ENCODE data around the gene ENTR1.

Gene ENTR1

GRCh38 chr9:136374183-136374575 is 36.2 kb downstream of the ENTR1 start:
- no peak for DNase-seq

- DNase-seq = no peak
These were observed 36.9 kb downstream of the ENTR1 start, which contains the start of gene CARD9 for GRCh38 chr9:136373300-136374182. Gene CARD9, minus strand, starts transcription at chr9:136373669. Its CDS starts 1,591 bp downstream, at chr9:136372078.

DNA sequence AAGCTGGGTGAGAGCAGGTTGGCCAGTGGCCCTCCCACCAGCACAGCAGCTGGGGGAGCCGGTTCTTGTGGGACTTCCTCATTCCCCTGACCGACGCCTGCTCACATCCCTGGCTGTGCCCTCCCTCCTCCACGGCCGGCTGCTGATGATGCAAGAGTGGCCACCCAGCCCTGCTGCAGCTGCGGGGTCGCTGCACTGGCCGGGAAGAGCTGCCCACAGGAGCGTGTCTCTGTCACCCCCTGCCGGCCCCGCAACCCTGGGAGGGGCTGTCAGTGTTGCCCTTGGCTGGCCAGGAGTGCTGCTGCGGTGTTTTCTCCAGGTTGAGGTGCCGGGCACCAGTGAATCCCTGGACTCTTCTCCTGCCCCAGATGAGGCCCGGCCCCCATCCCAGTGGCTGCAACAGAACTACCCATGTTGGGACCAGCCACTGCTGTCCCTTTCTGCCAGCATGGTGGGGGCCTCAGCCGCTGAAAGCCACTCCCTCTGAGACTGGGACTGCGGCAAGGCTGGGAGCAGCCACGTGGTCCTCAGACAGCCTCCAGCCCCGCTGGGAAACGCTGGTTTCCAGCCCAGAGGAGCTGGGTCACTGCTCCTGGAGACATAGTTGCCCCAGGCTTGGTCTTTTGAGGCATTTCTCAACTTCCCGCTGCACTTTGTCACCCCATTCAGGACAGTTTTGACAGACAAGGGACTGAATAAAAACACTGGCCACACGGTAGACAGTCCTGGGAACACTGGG is 37.7 kb downstream of the ENTR1 start:
- no peak for DNase-seq

- DNase-seq = no peak
These were observed 38.4 kb downstream of the ENTR1 start for GRCh38 chr9:136372006-136372405.

- DNase-seq = no peak
These were observed 38.9 kb downstream of the ENTR1 start for GRCh38 chr9:136371533-136371880.

- no peak for DNase-seq
These were observed 39.5 kb downstream of the ENTR1 start for GRCh38 chr9:136370687-136371532.

DNA sequence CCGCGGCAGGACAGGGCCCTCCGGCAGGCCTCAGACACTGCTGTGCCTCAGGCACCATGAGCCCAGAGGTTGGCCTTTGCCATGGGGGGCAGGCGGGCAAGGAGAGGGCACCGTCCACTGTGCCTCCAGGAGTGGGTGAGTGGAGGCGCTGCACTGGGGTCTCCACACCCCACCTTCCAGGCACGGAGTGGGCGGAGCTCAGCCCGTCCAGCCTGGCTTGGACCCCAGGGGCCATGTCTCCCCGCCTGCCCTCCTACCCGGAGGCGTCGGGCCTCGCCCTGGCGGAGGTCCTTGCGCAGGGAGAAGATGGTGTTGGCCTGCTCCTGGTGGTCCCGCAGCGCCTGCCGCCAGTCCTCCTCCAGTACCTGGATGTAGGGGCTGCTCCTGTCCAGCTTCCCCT is 40.4 kb downstream of the ENTR1 start:
- no peak for DNase-seq

- no peak for DNase-seq
These were observed 42.2 kb downstream of the ENTR1 start for GRCh38 chr9:136368190-136368589.

DNA sequence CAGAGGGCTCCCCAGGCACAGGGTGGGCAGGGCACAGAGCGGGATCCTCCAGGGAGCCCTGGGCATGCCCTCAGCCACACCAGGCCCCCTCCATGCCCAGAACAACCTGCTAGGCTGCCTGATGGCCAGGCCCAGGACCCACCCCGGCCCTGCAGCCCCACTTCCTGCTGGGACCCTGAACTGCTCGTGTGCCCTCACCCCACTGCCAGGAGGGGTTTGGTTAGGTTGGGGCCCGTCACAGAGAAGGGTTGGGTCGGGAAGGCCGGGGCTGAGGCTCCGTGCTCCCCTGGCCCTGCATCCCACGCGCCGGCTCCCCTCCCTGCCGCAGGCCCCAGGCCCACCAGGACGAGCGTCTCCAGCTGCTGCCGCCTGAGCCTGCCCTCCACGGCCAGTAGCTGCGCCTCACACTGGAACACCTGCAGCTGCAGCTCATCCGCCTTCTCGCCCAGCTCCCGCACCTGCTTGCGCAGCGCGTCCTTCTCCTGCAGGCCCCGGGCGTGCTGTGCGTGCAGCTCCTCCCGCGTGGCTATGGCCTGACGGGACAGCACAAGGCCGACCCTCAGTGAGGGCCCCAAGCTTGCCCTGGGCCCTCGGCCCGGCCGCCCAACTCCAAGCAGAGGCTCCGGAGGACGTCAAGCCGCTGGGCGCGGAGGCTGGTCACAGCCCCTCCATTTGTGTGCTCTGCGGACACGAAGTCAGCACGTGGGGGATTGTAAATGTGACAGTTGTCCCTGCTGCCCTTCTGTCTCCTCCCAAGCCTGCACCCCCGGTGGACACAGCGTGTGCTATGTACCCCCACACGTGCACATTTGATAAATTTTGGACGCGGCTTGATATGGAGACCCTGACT is 42.9 kb downstream of the ENTR1 start:
- DNase-seq = no peak

DNA sequence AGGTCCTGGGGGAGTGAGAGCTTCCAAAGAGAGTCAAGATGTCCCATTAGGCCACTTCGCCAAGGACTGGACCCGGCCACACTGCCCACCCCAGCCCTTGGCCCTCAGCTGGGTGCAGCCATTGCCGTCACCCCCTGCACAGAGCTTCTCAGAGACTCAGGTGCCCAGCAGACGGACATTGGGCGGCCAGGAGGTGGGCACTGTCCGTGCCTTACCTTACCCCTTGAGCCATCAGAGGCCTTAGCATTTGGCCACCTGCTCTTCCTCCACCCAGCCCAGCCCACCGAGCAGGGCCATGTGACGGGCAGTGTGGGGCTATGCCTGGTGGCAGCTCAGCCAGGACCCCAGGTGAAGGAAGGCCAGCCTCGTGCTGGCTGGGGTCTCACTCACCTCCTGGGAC is 43.6 kb downstream of the ENTR1 start:
- DNase-seq = no peak

- DNase-seq = no peak
These were observed 44.6 kb downstream of the ENTR1 start for GRCh38 chr9:136365775-136366222.

GRCh38 chr9:136364942-136365774 is 45.3 kb downstream of the ENTR1 start:
- no peak for DNase-seq

GRCh38 chr9:136363949-136364748 is 46.3 kb downstream of the ENTR1 start:
- no peak for DNase-seq

DNA sequence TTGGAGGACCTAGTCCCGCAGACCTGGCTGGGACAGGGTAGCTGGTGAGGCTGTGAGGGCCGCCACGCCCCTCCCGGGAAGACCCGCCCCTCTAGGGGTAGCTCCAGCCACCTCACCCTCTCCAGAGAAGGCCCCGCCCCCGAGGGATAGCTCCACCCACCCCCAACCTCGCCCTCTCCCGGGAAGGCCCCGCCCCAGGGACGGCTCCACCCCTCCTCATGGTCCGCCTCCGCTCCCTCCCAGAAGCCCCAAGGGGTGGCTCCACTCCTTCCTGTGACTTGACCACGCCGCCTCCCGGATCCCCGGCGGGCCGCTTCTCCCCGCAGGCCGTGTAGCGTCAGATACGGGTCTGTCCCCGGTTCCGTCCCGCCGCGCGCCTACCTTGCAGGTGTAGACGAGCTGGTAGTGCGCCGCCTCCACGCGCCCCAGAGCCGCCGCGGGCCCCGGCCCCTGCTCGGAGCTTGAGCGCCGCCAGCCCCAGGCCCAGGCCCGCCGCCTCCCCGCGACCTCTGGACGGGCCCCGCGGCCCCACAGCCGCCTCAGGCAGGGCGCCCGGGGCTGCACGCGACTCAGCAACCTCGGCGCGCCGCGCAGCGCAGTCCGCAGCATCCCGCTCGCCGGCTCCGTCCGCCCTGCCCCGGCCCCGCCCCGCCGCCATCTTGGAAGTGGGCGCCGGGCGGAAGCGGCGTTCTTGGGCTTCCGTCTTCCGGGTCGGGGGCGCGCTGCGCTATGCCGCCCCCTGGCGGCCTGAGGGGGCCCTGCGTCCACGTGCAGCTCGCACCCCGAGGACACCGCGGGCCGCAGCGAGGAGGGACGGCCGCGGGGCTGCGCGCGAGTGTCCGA is 47.1 kb downstream of the ENTR1 start, which contains the start of gene DNLZ:
Gene DNLZ (minus strand): TSS at position 639 of the 843 bp plus-strand sequence. CDS start 30 bp downstream, at position 609.
- DNase-seq = peak; percentile 95

- DNase-seq = no peak
These were observed 48.0 kb downstream of the ENTR1 start for GRCh38 chr9:136362450-136362784.

- DNase-seq = no peak
These were observed 48.5 kb downstream of the ENTR1 start for GRCh38 chr9:136361754-136362449.

DNA sequence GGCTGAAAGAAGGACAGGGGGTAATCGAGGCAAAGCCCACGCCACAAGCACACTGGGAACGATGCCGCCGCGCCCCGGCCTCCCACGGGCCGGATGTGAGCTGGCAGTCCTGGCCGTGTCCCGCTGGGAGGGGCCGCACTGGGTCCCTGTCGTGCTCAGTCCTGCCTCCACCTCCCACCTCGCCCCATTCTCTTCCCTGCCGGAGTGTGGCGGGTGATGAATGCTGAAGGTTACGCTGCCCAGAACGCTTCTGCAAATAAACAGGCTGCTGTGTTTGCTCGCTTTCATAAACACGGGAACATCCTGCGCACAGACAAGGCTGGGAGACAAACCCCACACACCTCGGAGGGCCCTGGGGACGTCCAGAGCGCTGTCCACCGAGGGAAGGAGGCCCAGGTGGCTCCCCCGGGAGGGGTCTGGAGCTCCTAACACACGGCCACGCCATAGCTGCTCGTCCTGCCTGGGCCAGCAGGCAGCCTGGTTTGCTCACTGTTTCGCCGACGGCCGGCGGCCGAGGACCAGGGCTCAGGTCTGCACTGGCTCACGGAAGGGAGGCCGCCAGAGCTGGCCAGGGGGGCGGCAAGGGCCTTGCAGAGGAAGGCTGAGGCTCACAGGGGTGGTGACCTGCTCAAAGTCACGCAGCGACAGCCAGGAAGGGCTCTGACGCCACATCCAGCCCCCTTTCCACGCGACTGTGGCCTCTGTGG is 49.2 kb downstream of the ENTR1 start:
- DNase-seq = no peak
